Measurements from ENCODE around the gene ETV4.
A peak's percentile ranks its signal among the peaks of the same experiment; 100 is the strongest.

Gene ETV4

DNA sequence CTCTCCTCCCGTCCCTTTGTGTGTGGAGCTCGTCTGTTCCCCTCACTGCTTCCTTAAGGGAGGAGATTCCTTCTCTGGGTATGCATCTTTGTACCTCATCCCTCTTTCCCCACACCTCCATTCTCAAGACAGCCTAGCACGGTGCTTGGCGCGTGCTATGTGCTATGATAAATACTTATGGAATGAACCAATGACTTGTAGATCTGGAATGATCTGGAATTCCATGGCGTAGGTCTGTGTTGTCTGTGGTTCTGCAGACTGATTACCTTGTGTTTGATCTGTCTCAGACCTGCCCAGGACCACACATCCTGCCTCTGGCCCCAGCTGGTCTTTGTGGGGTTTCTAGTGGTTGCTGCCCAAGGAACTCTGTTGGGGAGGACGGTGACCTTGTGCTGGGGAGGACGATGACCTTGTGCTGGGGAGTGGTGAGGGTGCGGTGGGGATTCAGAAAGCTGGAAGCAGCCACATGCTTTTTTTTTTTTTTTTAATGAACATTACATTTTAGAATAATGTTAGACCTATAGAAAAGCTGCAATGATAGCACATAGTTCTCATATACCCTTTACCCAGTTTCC, 33.5 kb upstream of the ETV4 start:
- Histone ChIP-seq H3K4me1 (peaks cover 0 to 33% (median 20%) of the 10 kb centered on the region in 4 donors), H3K27me3 (no peaks in the 10 kb centered on the region), H3K27ac (no peak overlapping the region), H3K4me3 (no peak overlapping the region), H3K9me3 (no peaks in the 10 kb centered on the region), H3K36me3 (no peaks in the 10 kb centered on the region)
- DNase-seq, result no peak
- TF ChIP-seq, protein P1, sequence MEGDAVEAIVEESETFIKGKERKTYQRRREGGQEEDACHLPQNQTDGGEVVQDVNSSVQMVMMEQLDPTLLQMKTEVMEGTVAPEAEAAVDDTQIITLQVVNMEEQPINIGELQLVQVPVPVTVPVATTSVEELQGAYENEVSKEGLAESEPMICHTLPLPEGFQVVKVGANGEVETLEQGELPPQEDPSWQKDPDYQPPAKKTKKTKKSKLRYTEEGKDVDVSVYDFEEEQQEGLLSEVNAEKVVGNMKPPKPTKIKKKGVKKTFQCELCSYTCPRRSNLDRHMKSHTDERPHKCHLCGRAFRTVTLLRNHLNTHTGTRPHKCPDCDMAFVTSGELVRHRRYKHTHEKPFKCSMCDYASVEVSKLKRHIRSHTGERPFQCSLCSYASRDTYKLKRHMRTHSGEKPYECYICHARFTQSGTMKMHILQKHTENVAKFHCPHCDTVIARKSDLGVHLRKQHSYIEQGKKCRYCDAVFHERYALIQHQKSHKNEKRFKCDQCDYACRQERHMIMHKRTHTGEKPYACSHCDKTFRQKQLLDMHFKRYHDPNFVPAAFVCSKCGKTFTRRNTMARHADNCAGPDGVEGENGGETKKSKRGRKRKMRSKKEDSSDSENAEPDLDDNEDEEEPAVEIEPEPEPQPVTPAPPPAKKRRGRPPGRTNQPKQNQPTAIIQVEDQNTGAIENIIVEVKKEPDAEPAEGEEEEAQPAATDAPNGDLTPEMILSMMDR (IDR thresholded peaks at IDR 0.05), result no peak
- intact Hi-C loops (cut with DNase I; ENCODE audit: low total_unique reads), result loop anchor here (5.0 kb wide), 1 partner anchor 188 kb away; no protein-coding TSS in a partner anchor

DNA sequence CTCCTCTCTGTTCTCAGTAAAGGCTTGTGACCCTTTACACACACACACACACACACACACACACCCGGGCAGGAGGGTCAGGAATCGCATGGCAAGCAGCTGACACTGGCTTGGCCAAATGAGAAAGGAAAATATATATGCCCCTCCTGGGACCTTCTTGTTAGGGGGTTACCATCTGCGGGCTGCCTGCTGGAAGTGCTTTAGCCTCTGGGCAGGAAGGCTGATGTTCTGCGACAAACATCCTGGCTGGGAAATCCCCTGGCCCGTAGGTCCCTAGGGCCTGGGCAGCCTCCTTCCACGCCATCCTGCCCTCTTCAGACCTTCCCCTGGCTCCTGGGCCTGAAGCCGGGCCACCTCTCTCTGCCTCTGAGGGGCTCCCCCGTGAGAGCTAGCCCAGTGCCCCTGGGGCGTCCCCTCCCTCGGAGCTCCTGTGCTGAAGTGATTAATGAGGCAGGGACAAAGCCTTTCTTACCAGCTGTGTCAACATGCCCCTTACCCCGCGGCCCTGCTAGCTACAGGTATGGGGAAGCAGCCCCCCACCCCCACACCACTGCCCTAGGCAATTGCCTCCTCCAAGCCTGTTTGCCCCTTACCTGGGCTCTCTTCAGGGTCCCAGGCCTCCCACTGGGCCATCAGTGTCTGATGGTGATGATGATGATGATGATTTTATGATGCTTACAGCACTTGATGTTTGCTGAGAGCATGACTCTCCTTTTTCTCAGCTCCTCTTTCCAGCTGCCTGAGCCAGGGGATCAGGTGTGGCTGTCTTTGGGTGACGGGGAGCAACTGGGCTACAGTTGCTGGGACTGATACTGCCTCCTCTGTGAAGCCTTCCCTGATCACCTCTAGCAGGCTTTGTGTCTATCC, 32.8 kb upstream of the ETV4 start:
- intact Hi-C loops (cut with DNase I; ENCODE audit: low total_unique reads), result loop anchor here (1.0 to 5.0 kb wide), 2 partner anchors 95 to 188 kb away; no protein-coding TSS in a partner anchor
- Histone ChIP-seq H3K4me3 (no peak overlapping the region), H3K27ac (peak overlapping the region in 1 of 2 donors; percentile 11), H3K36me3 (no peaks in the 10 kb centered on the region), H3K27me3 (no peaks in the 10 kb centered on the region), H3K4me1 (peaks cover 0 to 33% (median 20%) of the 10 kb centered on the region in 4 donors), H3K9me3 (no peaks in the 10 kb centered on the region)
- TF ChIP-seq, protein P1 (IDR thresholded peaks at IDR 0.05), result no peak
- no peak for DNase-seq

- no peak overlapping the region for H3K27ac ChIP-seq
- no peaks in the 10 kb centered on the region for H3K27me3 ChIP-seq
Measured at GRCh38 chr17:43578404-43578698, 32.2 kb upstream of the ETV4 start.

DNA sequence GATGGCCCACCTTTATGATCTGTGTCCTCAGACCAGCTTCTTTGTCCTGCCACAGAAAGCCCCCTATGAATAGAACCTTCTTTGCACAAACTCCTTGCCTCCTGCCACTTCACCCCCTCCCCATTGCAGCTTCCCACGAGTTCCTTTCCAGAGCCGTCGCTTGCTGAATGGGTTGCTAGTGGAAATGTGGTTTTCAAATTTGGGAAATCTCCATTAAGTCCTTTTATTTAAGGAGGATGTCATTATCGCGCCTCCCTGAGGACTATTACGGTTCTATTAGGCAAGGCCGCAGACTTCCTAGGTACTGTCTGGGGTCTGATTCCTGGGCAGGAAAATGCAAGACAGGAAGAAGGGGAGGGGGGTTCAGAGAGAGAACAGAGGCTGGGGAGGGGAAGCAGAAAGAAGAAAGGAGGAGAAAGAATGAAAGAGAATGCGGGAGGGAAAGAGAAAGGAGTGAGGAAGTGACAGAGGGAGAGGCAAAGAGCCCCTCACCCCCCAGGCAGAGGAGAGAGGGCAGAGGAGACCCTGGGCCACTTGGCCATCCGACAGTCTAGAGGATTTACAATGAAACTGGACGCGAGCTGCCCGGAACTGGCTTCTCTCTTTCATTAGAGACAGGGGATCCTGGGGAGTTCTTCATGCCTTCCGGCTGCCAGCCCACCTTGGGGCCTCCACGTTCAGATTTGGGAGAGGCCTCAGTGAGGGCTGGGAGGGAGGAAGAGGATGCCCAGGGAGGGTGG, 31.7 kb upstream of the ETV4 start:
- H3K4me1 ChIP-seq, result peaks cover 0 to 33% (median 20%) of the 10 kb centered on the region in 4 donors
- H3K36me3 ChIP-seq, result no peaks in the 10 kb centered on the region
- intact Hi-C loops (cut with DNase I; ENCODE audit: low total_unique reads), result loop anchor here (1.0 to 5.0 kb wide), 2 partner anchors 96 to 189 kb away; no protein-coding TSS in a partner anchor
- DNase-seq, result no peak
- H3K9me3 ChIP-seq, result no peaks in the 10 kb centered on the region
- no peaks in the 10 kb centered on the region for H3K27me3 ChIP-seq
- TF ChIP-seq, protein P1 (IDR thresholded peaks at IDR 0.05), result no peak
- no peak overlapping the region for H3K27ac ChIP-seq
- no peak overlapping the region for H3K4me3 ChIP-seq

More at GRCh38 chr17:43578404-43578698, 32.2 kb upstream of the ETV4 start:
- no peak overlapping the region for H3K4me3 ChIP-seq
- intact Hi-C loops (cut with DNase I; ENCODE audit: low total_unique reads), result loop anchor here (1.0 to 5.0 kb wide), 2 partner anchors 96 to 189 kb away; no protein-coding TSS in a partner anchor
- DNase-seq, result no peak
- H3K9me3 ChIP-seq, result no peaks in the 10 kb centered on the region
- peaks cover 0 to 33% (median 20%) of the 10 kb centered on the region in 4 donors for H3K4me1 ChIP-seq
- TF ChIP-seq, protein P1 (IDR thresholded peaks at IDR 0.05), result no peak
- H3K36me3 ChIP-seq, result no peaks in the 10 kb centered on the region

DNA sequence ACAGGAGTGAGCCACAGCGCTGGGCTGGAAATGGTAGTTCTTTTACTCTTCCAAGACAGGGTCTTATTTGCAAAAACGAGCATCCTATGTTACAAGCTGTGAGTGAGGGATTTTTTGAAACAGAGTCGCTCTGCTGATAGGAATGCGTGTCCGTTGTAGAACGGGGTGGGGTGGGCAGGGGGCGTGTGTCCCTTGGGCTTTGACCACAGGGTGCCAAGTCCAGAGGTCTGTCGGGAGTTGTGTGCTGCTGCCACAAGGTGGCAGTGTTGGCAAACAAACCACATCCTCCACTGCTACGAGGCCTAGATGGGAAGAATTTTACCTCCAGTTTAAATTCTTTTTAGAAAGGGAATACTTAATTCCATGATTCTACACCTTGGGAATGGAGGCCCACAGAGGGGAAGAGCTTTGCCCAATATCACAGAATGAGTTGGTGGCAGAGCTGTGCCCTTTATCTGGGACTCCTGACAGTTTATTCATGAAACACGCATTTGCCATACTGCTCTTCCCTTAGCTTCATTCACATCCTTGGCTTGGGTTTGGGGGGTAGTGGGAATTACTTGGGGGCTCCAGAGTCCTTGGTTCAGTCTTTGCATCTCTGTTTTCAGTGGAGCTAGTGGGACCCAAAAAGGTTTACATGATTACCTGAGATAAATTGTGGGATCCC, 30.6 kb upstream of the ETV4 start:
- no peaks in the 10 kb centered on the region for H3K36me3 ChIP-seq
- H3K27me3 ChIP-seq, result no peaks in the 10 kb centered on the region
- H3K9me3 ChIP-seq, result no peaks in the 10 kb centered on the region
- TF ChIP-seq, protein P1 (IDR thresholded peaks at IDR 0.05), result peak; percentile 93
- peaks cover 0 to 32% (median 18%) of the 10 kb centered on the region in 4 donors for H3K4me1 ChIP-seq
- H3K4me3 ChIP-seq, result no peak overlapping the region
- H3K27ac ChIP-seq, result no peak overlapping the region
- DNase-seq, result peak; percentile 45 to 73
- intact Hi-C loops (cut with DNase I; ENCODE audit: low total_unique reads), result loop anchor here (5.0 kb wide), 1 partner anchor 191 kb away; no protein-coding TSS in a partner anchor
